HG03432 (cell line): ENCODE data around the gene SYT6.
"Not testable (repeated sequence)": the region's sequence is repeated elsewhere in the genome, so short reads cannot be mapped to it uniquely, and the experiment has no call there.

Experiments used
- ATAC-seq: cut with Tn5 transposase; IDR thresholded peaks from one replicate; pipeline ENCODE4 v1.9.1; 2021; ENCODE audit warnings: mild to moderate bottlenecking, moderate library complexity; ENCODE audit not compliant: unreplicated experiment

The SYT6 gene

GRCh38 chr1:114076308-114076707 lies 77.4 kb downstream of the SYT6 start:
- no peak for ATAC-seq

- ATAC-seq, result no peak
These were observed 78.0 kb downstream of the SYT6 start for GRCh38 chr1:114075546-114076242.

DNA sequence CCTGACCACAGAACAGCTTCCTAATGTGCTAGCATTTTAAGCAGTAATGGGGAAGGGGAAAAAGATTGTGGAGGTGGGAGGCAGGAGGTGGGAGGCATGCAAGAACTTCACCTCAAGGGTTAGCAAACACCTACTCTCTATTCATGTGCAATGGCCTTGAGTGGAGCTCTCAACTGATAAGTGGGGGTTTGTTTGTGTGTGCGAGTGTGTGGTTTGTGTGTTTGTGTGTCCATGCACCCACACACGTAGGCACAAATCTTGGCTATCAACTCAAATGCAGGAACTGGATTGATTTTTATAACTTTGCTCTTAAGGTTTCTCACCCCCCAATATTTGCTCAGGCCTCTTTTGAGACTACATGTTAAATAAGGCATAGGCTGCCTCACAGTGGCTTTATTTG lies 78.6 kb downstream of the SYT6 start:
- no peak for ATAC-seq

DNA sequence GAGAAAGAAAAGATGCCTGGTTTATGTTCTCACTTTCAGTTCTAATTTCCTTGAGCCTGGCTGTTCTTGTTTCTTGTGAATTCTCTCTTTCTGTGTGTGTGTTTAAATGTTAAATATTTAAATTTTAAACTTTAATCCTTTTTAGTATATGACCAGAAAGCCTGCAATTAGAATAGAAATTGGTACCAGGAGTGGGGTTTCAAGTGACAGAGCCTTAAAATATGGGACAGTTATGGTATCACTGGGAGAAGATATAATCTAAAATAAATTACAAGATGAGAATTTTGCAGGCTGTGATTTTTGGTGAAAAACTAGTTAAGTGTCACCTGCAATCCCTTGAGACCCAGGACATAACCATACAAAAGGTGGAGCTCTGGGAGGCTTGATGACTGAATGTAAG lies 81.4 kb downstream of the SYT6 start:
- ATAC-seq, result no peak

DNA sequence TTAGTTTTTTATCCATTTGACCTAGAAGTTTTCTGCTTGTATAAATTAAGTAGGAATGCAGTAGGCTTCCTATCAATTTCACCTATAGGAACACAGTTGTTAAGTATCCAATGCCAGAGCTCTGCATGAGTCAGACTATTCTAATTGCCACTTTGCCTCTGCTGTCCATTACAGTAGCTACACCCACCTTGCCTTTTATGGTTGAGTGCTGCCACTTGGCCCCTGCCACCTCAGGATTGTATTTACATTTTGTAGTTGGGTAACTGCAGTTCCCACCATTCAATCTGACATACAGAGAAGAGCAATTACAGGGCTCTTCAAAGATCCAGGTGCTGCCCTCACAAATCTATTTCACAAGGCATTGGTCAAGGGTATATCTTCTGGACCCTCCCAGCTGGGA lies 83.9 kb downstream of the SYT6 start:
- ATAC-seq, result not testable (repeated sequence)

DNA sequence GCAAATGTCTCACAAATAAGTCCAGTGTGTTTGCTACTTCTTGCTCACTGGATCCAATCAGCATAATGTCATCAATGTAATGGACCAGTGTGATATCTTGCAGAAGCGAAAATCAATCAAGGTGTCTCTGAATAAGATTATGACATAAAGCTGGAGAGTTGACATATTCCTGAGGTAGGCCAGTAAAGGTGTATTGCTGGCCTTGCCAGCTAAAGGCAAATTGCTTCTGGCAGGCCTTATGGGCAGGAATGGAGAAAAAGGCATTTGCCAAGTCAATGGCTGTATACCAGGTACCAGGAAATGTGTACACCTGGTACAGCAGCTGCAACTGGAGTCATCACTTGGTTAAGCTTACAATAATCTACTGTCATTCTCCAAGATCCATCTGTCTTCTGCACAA lies 85.0 kb downstream of the SYT6 start:
- not testable (repeated sequence) for ATAC-seq

DNA sequence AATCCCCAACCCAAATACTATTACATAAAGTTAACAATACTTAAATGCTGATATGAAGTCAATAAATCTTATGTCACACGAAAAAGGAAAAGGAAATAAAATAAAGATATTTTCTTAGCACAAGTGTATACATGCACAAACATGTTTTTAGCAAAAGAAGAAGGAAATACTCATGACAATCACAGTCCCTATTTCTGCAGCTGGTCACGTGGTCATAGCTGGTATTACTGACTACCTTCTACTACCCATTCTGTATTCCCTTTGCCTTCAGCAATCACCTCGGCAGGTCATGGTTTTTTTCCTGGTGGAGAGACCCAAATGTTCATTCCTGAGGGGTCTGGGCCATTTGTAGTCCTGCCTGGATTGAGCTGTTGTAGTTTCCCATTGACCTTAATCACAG lies 88.0 kb downstream of the SYT6 start:
- ATAC-seq, result not testable (repeated sequence)

DNA sequence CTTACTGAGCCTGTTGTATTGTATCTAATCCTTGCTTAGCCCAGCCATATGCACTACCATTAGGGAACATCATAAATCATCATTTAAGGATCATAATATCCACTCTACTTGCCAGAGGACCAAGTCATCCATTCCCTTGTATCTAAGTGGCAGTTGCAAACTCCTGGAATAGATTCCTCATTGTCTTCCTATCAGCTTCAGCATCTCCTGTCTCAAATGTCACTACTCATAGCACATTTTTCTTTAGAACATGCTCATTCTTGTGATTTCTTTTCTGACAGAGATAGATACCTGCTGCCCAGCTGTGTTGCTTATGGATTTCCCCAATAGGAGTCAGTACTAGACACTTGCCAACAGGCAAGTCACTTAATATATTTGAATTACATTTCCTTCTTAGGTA lies 90.1 kb downstream of the SYT6 start:
- ATAC-seq, result no peak

DNA sequence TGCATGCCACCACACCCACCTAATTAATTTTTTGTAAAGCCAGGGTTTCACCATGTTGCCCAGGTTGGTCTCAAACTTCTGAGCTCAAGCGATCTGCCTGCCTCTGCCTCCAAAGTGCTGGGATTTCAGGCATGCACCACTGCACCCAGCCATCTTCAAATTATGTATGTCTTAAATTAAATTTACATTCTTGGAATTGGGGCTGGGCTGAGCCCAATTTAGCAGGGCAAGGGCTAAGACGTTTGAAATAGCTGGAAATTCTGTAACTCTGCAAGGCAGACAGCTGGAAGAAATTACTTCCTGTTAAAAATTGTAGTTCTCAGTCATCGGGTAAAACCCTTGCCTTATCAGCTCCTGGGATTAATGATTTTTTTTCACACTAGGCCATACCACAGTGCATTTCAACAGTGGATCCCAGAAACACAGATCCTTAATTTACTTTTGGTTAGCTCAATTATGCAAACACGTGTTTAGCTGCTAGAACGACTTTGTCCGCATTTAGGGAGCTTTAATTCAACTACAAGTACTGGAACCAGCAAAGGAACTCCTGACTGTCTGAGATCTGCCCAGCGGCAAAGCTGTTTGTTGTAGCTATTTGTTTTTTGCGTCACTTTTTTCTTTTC lies 91.1 kb downstream of the SYT6 start:
- no peak for ATAC-seq

DNA sequence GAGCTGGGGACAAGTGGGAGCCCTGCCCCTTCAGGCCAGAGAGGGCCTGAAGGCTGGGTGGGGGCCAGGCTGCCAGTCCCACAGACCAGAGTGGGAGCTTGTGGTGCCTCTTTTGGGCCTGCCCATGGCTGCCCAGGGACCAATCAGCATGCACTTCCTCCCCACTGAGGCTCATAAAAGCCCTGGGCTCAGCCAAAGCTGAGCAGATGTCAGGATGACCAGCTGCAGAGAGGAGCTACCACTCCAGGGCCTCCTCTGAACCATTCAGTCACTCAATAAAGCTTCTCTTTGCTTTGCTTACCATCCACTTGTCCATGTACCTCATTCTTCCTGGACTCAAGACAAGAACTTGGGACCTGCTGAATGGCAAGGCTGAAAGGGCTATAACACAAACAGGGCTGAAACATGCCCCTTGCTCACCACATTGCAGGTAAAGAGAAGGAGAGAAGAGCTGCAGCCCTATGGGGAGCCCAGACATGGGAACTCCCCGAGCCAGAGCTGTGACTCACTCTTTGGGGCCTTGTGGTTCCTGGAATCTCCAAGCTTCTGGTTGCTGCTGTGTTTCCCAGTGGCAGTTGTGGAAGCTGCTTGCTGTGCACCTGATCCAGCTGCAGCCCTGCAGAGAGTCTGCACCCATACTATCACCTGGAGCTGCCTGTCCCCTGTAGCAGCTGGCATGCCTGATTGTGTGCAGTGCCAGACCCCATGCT lies 92.4 kb downstream of the SYT6 start:
- no peak for ATAC-seq

DNA sequence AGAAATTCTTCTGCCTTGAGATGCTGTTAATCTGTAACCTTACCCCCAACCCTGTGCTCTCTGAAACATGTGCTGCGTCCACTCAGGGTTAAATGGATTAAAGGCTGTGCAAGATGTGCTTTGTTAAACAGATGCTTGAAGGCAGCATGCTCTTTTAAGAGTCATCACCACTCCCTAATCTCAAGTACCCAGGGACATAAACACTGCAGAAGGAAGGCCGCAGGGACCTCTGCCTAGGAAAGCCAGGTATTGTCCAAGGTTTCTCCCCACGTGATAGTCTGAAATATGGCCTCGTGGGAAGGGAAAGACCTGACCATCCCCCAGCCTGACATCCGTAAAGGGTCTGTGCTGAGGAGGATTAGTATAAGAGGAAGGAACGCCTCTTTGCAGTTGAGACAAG lies 95.4 kb downstream of the SYT6 start:
- ATAC-seq, result not testable (repeated sequence)

DNA sequence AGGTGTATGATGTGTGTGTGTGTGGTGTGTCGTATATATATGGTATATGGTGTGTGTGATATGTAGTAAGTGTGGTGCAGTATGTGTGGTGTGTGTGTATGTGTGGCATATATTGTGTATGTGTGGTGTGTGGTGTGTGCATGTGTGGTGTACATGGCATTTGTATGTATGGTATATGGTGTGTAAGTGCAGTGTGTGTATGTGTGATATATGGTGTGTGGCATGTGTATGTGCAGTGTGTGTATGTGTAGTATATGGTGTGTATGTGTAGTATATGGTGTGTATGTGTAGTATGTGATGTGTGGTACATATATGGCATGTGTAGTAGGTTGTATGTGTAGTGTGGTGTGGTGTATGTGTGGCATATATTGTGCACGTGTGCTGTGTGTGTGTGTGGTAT lies 99.5 kb downstream of the SYT6 start:
- ATAC-seq, result no peak

DNA sequence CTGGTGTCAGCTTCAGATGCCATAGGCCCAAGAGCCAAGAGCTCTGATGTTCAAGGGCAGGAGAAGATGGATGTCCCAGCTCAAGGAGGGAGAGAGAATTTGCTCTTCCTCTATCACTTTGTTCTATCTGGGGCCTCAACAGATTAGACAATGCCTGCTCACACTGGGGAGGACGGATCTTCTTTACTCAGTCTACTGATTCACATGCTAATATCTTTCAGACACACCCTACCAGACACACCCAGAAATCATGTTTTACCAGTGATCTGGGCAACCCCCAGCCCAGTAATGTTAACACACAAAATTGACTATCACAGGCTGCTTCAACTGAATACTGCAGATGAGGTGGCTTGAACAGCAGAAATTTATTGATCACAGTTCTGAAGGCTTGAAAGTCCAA lies 105.4 kb downstream of the SYT6 start:
- ATAC-seq, result no peak

DNA sequence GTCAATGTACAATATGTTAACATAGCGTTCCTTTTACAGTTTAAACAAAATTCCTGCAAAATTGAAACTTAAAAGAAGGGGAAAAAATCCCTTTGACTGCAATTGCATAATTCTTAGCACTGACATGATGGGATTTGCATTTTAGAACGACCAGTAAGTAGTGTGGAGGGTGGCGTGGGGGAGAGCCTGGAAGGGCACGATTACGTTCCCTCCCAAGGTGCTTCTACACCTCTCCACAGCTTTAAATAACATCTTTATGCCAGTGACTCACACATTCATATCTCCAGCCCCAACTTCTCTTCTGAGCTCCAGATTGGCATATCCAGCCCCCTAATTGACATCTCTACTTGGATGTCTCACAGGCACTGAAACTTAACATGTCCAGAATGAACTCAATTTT lies 110.1 kb downstream of the SYT6 start:
- ATAC-seq, result no peak

DNA sequence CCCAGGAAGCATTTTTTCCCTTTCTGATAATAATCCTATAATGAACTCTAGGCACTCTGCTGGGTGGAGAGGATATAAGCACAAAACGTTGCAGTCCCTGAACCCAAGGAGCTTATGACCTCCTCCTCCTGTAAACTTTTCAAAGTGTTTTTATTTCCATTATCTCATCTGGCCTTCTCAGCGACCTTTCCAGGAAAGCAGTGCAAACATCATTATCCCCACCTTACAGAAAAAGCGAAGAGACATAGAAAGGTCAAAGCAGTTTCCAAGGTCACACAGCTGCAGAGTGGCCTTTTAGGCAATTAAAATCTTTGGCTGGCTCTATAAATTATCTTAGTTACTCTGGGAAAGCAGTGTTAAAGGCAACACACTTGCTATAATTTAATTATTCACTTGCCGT lies 110.6 kb downstream of the SYT6 start:
- no peak for ATAC-seq

- no peak for ATAC-seq
These were observed 113.2 kb downstream of the SYT6 start for GRCh38 chr1:114040273-114041015.
